ENCODE measurements around the gene DLL1. TPM values are rescaled to one million over a fixed set of nuclear protein-coding genes. Genes with fewer than 3 reads are reported as not detected.

Gene DLL1
- total RNA-seq, 4 donors from 2014 or later, result 1.8 to 3.7 (median 3.3) TPM

- no peak for ATAC-seq
- H3K36me3 ChIP-seq, result no peaks in the 10 kb centered on the region
- H3K9me3 ChIP-seq, result no peaks in the 10 kb centered on the region
- DNase-seq, result no peak
- in situ Hi-C loops (cut with MboI; ENCODE audit: low sequenced_read_pairs in 4 of 4) (no loop called here), intact Hi-C loops (cut with DNase I; ENCODE audit: low total_unique reads) (no loop called here)
- H3K27me3 ChIP-seq, result peaks cover 9 to 26% (median 18%) of the 10 kb centered on the region in 3 donors
- TF ChIP-seq POLR2A (IDR thresholded peaks at IDR 0.05) (no peak), CTCF (IDR thresholded peaks at IDR 0.05 in 4 of 5, conservative IDR thresholded peaks at IDR 0.05 in 1 of 5) (no peak)
- peaks cover 3% of the 10 kb centered on the region in 2 donors for H3K4me1 ChIP-seq
- H3K4me3 ChIP-seq, result peak overlapping the region in 2 of 4 donors; percentile 3 to 34
- no peak overlapping the region for H3K27ac ChIP-seq
These were observed 41.8 kb downstream of the DLL1 start for GRCh38 chr6:170248861-170249600.

GRCh38 chr6:170248111-170248805 is 42.6 kb downstream of the DLL1 start:
- H3K9me3 ChIP-seq, result no peaks in the 10 kb centered on the region
- intact Hi-C loops (cut with DNase I; ENCODE audit: low total_unique reads) (no loop called here), in situ Hi-C loops (cut with MboI; ENCODE audit: low sequenced_read_pairs in 4 of 4) (no loop called here)
- no peaks in the 10 kb centered on the region for H3K36me3 ChIP-seq
- DNase-seq (no peak), ATAC-seq (no peak)
- no peak overlapping the region for H3K27ac ChIP-seq
- TF ChIP-seq CTCF (IDR thresholded peaks at IDR 0.05 in 4 of 5, conservative IDR thresholded peaks at IDR 0.05 in 1 of 5) (no peak), POLR2A (IDR thresholded peaks at IDR 0.05) (no peak)
- H3K4me3 ChIP-seq, result peak overlapping the region in 3 of 4 donors; percentile 3 to 34 (median 19)
- peaks cover 3% of the 10 kb centered on the region in 2 donors for H3K4me1 ChIP-seq
- peaks cover 12 to 26% (median 18%) of the 10 kb centered on the region in 3 donors for H3K27me3 ChIP-seq

GRCh38 chr6:170247178-170247701 is 43.6 kb downstream of the DLL1 start:
- Histone ChIP-seq H3K27ac (no peak overlapping the region), H3K4me1 (peaks cover 3% of the 10 kb centered on the region in 2 donors), H3K36me3 (no peaks in the 10 kb centered on the region), H3K9me3 (no peaks in the 10 kb centered on the region), H3K27me3 (peaks cover 12 to 26% (median 18%) of the 10 kb centered on the region in 3 donors), H3K4me3 (no peak overlapping the region)
- DNase-seq (no peak), ATAC-seq (no peak)
- in situ Hi-C loops (cut with MboI; ENCODE audit: low sequenced_read_pairs in 4 of 4) (no loop called here), intact Hi-C loops (cut with DNase I; ENCODE audit: low total_unique reads) (no loop called here)
- TF ChIP-seq POLR2A (IDR thresholded peaks at IDR 0.05), result no peak
- TF ChIP-seq CTCF (IDR thresholded peaks at IDR 0.05 in 4 of 5, conservative IDR thresholded peaks at IDR 0.05 in 1 of 5), result no peak

GRCh38 chr6:170245475-170245992 is 45.3 kb downstream of the DLL1 start:
- Histone ChIP-seq H3K27ac (no peak overlapping the region), H3K4me1 (peaks cover 3% of the 10 kb centered on the region in 2 donors), H3K36me3 (no peaks in the 10 kb centered on the region), H3K4me3 (no peak overlapping the region), H3K27me3 (peaks cover 12 to 26% (median 18%) of the 10 kb centered on the region in 3 donors), H3K9me3 (no peaks in the 10 kb centered on the region)
- DNase-seq (no peak), ATAC-seq (no peak)
- intact Hi-C loops (cut with DNase I; ENCODE audit: low total_unique reads), result no loop called here
- no peak for TF ChIP-seq CTCF (IDR thresholded peaks at IDR 0.05 in 4 of 5, conservative IDR thresholded peaks at IDR 0.05 in 1 of 5)
- no peak for TF ChIP-seq POLR2A (IDR thresholded peaks at IDR 0.05)
- in situ Hi-C loops (cut with MboI; ENCODE audit: low sequenced_read_pairs in 4 of 4), result no loop called here

All from gastrocnemius medialis (tissue), 4 donors.